Stimulated activated CD8-positive, alpha-beta memory T cell treated with anti-CD3 and anti-CD28 coated beads, Interleukin-12 subunit alpha, Interleukin-12 subunit beta, amount 100 ng/mL, for 24 hours (primary cell): ENCODE results near the gene ELANE.

Experiments
- DNase-seq: peaks from one replicate; pipeline ENCODE4 v3.0.0-alpha.2; 2020; ENCODE audit errors: extremely low read depth

ELANE gene

DNA sequence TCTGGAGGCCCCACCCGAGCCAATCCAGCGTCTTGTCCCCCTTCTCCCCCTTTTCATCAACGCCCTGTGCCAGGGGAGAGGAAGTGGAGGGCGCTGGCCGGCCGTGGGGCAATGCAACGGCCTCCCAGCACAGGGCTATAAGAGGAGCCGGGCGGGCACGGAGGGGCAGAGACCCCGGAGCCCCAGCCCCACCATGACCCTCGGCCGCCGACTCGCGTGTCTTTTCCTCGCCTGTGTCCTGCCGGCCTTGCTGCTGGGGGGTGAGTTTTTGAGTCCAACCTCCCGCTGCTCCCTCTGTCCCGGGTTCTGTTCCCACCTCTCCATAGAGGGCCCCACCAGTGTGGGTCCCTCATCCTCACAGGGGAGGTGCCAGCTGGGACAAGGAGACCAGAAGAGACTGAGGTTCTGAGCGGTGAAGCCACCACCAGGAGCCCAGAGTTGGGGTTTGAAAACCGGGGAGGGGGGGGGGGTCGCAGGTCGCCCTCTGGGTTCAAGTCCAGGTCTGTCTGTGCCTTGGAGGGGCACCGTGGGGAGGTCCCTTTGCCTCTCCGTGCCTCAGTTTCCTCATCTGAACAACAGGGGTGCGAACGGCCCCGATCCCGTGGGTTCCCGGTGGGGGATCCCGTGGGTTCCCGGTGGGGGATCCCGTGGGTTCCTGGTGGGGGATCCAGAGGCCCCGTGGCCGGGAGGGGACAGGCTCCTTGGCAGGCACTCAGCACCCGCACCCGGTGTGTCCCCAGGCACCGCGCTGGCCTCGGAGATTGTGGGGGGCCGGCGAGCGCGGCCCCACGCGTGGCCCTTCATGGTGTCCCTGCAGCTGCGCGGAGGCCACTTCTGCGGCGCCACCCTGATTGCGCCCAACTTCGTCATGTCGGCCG, at the start of gene ELANE:
ELANE (plus strand) TSS at position 168 of the 878 bp plus-strand sequence; CDS start at position 194, 26 bp downstream.
- DNase-seq, result no peak

DNA sequence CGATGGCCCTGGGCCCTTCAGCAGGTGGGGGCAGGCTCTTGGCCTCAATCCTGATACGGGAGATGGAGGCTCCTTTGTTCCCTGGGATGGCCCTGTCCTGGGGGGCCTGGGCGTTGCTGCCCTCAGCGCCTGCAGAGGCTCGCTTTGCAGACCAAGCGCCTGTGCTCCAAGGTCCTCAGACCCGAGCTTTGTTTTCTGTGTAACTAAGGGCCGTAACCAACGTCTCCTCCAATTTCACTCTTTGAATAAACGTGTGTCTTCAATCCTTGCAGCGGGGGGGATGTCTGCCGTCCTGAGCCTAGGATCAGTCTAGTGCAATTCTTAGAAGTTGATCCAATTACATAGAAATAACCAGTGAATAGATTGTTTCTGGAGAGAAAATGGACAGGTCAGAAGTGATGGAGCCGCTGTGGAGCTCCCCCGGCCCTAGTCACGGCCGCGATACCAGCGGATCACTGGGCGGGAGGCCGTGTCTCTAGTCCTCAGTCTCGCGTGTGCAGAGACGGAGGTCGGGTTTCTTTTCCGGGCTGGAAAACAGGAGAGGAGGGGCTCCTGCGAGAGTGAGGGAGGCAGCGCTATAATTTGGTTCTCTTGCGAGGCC, 49.5 kb upstream of the ELANE start:
- no peak for DNase-seq

DNA sequence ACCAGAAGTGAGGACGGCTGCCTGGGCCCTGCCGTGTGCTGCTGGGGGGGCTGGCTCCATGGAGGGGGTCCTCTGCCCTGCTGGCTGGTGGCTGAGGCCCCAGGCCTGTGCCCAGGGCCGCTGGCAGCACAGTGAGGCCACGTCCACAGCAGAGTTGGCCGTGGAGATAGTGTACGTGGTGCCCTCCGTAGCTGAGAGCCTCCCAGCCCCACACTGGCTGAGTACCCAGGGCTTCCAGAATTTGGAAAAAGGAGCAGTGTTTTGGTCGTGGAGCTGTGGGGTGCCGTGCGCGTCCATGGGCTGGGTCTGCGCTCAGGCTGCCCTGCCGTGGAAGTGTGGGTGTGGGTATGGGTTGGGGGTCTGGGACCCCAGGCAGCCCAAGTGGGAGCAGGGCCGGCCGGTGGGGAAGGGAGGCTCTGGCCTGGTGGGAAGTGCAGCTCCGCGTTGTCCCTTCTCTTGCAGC, 49.0 kb upstream of the ELANE start:
- DNase-seq, result no peak

DNA sequence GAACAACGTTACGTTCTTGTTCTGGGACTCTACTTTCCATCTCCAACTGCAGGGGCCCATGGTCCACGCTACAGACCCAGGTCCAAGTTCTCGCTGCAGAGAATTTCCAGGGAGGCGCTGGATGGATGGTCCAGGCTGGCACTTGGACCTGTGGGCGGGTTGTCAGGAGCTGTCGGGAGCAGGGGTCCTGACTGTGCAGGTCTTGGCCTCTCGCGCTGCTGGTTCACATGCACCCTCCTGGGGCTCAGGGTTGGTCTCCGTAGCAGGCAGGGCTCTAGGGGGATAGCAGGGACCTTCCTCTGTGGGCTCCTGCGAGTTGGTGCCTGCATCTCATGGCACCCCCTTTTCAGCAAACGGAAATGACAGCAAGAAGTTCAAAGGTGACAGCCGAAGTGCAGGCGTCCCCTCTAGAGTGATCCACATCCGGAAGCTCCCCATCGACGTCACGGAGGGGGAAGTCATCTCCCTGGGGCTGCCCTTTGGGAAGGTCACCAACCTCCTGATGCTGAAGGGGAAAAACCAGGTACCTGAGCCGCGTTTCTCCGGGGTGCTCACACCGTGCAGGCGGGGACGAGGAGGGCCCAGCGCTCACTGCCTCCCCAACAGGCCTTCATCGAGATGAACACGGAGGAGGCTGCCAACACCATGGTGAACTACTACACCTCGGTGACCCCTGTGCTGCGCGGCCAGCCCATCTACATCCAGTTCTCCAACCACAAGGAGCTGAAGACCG, 48.3 kb upstream of the ELANE start:
- no peak for DNase-seq

DNA sequence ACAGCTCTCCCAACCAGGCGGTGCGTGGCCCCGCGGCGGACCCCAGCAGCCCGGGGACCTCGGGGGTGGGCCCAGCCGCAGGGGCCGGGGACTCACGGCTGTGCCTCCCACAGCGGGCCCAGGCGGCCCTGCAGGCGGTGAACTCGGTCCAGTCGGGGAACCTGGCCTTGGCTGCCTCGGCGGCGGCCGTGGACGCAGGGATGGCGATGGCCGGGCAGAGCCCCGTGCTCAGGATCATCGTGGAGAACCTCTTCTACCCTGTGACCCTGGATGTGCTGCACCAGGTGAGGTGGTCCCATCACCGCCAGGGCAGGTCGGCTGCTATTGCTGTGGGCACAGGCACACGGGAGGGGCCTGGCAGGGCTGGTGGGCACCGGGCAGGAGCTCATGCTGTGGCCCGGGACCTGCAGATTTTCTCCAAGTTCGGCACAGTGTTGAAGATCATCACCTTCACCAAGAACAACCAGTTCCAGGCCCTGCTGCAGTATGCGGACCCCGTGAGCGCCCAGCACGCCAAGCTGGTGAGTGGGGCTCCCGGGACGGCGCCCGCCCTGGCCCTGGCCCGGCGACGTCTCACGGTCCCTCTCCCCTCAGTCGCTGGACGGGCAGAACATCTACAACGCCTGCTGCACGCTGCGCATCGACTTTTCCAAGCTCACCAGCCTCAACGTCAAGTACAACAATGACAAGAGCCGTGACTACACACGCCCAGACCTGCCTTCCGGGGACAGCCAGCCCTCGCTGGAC, 47.5 kb upstream of the ELANE start:
- DNase-seq, result no peak

DNA sequence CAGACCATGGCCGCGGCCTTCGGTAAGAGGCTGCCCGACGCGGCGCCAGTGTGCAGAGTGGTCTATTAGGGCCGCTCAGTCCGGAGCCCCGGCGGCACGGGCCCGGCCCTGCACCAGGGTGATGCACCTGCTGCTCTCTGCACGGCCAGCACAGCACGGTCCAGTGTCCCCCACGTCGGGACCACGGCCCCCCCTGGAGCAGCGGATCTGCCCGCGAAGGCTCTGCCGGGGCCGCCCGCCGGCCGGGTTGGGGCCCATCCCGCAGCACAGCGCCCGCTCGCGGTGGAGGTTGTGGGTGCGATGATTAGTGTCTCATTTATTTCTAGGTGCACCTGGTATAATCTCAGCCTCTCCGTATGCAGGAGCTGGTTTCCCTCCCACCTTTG, 46.9 kb upstream of the ELANE start:
- no peak for DNase-seq

DNA sequence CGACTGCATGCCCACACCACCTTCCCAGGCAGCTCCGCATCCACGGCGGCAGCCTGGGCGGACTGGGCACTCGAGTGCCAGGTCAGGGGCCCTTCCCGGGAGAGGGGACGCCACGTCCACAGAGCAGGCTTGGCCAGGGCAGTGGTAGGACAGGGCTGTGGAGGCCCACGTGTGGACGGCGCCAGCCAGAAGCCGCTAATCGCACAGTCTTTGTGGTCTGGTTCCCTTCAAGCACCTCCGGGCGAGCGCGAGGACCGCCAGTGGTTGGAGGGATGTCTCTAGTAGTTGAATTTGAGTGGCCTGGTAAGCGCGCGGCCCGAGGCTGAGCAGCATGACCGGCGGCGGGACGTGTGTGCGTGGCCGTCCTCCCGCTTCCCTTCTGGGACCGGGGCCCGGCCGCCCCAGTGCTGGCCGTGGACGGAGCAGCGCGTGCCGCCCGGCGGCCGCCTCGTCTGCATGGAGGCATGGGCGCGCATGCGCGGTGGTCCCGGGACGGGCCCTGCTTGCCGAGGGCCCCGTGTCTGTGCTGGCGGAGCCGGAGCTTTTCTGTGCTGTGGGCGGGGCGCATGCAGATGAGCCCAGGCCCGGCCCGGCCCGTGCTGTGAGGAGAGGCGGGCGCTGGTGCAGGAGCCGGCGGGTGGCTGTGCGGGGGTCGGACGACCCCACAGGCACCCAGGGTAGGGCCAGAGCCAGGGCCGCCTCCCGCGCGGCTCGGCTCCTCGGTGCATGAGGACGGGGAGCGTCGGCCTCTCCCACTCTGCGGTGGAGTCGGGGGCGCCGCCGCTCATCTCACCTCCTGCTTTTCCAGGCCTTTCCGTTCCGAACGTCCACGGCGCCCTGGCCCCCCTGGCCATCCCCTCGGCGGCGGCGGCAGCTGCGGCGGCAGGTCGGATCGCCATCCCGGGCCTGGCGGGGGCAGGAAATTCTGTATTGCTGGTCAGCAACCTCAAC, 46.2 kb upstream of the ELANE start:
- no peak for DNase-seq

DNA sequence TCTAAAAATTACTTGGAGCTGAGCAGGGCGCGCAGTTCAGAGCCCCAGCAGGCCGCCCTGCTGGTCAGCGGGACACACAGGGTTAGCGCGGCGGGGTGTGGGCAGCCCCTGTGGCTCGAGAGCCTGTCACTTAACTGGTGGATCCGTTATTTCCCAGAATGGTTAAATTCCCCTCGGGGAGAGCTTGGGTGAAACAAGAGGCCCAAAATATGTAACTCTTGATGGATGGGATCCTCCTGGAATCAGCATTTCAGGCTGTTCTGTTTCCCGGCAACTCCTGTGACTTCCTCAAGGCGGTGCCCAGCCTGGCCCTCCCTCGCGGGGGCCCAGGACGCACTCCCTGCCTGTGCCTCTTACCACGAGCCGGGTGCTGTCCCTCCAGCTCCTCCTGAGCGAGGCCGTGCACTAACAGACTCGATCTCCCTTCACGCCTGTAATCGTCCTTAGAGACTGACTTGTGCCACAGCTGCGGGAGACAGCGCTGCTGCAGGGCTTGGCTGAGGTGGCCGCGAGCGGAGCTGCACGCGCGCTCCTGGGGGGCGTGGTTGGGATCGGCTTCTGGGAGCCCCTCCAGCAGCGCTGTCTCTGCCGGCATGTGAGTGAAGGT, 45.2 kb upstream of the ELANE start:
- DNase-seq, result no peak

DNA sequence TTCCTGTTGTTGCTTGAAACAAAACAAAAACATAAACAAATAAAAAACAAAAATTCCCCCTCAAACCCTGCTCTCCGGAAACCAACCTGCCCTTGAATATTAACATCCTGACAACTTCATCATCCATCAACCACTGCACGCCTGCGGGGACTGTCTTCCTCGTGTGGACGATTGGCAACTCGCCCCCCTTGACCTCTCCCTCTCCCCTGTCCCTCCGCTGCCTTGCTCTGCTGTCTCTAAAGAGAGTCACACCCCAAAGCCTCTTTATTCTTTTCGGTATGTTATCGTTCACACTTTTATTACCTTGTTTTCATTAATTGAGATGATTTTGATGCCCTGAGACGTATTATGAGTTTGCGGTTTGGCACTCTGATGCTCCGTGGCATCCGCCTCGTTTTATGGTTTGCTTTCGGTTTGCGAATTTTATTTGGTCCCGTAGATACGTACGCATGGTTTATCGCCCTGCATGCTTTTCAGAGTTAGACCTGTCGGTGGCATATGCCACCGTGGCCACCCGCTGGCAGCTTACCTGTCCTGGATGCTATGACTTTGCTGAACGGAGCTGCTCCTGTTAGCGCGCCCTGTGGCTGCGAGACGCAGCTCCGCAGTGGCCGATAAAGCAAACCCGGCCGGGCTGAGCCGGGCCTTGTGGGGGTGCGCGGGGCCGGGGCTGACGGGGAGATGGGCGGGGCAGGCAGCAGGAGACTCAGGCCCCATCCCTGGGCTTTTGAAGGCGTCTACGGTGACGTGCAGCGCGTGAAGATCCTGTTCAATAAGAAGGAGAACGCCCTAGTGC, 44.3 kb upstream of the ELANE start:
- no peak for DNase-seq

DNA sequence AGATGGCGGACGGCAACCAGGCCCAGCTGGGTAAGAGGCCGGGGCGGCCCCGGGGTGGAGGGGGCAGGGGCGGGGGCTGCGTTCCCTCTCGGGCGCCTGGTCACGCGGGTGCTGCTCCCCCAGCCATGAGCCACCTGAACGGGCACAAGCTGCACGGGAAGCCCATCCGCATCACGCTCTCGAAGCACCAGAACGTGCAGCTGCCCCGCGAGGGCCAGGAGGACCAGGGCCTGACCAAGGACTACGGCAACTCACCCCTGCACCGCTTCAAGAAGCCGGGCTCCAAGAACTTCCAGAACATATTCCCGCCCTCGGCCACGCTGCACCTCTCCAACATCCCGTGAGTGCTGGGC, 43.7 kb upstream of the ELANE start:
- DNase-seq, result no peak

DNA sequence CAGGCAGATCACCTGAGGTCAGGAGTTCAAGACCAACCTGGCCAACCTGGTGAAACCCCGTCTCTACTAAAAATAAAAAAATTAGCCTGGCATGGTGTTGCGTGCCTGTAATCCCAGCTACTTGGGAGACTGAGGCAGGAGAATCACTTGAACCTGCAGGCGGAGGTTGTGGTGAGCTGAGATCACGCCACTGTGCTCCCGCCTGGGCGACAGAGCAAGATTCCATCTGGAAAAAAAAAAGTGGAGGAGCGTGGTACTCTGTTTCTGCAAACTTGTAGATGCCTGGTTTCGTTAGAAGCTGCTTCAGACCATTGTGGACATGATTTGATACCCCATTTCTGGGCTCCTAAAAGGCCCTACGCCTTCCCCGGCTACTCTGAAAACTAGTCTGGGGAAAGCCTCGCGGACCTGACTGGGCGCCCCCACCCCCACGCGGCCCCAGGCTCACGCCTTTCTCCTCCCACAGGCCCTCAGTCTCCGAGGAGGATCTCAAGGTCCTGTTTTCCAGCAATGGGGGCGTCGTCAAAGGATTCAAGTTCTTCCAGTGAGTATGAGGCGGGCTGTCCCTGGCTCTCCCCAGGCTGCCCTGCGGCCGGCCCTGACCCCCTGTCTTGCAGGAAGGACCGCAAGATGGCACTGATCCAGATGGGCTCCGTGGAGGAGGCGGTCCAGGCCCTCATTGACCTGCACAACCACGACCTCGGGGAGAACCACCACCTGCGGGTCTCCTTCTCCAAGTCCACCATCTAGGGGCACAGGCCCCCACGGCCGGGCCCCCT, 41.8 kb upstream of the ELANE start:
- no peak for DNase-seq

DNA sequence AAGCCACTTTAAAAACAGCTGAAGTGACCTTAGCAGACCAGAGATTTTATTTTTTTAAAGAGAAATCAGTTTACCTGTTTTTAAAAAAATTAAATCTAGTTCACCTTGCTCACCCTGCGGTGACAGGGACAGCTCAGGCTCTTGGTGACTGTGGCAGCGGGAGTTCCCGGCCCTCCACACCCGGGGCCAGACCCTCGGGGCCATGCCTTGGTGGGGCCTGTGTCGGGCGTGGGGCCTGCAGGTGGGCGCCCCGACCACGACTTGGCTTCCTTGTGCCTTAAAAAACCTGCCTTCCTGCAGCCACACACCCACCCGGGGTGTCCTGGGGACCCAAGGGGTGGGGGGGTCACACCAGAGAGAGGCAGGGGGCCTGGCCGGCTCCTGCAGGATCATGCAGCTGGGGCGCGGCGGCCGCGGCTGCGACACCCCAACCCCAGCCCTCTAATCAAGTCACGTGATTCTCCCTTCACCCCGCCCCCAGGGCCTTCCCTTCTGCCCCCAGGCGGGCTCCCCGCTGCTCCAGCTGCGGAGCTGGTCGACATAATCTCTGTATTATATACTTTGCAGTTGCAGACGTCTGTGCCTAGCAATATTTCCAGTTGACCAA, 41.1 kb upstream of the ELANE start:
- DNase-seq, result no peak

DNA sequence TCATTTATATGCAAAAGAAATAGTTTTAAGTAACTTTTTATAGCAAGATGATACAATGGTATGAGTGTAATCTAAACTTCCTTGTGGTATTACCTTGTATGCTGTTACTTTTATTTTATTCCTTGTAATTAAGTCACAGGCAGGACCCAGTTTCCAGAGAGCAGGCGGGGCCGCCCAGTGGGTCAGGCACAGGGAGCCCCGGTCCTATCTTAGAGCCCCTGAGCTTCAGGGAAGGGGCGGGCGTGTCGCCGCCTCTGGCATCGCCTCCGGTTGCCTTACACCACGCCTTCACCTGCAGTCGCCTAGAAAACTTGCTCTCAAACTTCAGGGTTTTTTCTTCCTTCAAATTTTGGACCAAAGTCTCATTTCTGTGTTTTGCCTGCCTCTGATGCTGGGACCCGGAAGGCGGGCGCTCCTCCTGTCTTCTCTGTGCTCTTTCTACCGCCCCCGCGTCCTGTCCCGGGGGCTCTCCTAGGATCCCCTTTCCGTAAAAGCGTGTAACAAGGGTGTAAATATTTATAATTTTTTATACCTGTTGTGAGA, 40.5 kb upstream of the ELANE start:
- DNase-seq, result no peak

DNA sequence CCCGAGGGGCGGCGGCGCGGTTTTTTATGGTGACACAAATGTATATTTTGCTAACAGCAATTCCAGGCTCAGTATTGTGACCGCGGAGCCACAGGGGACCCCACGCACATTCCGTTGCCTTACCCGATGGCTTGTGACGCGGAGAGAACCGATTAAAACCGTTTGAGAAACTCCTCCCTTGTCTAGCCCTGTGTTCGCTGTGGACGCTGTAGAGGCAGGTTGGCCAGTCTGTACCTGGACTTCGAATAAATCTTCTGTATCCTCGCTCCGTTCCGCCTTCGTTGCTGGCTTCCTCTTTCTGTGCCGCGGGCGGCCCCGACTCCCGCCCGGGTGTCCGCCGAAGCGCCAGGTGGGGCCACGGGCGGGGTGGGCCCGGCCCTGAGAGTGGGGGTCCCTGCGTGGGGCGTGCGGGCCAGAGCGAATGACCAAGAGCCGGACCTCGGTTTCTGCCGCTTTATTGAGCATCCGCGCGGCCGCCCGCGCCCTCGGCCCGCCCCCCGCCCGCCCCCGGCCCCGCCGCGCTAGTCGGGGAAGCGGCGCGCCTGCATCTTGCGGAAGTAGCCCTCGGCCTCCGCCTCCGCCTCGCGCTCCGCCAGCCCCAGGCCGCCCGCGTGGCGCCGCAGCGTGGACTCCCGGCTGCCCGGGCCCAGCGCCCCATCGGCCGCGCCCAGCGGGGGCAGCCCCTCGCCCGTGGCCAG, 39.9 kb upstream of the ELANE start:
- no peak for DNase-seq

DNA sequence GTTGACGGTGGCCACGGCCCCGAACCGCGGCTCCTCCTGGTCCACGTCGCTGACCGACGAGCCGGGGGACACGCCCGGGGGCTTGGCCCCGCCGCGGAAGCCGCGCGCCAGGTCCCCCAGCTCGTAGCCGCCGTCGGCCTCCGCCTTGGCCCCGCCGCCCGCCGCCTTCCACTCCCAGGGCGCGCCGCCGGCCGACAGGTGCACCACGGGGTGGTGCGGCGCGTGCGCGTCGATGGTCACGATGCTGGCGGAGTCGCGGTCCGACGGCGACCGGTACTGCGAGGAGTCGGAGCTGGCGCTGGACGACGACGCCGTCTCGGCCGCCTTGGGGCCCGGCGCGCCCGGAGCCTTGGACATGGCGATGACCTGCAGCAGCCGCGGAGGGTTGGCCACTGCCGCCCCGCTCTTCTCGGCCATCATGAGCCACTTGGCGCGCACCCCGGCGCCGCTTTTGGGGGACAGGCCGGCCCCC, 39.3 kb upstream of the ELANE start:
- no peak for DNase-seq

DNA sequence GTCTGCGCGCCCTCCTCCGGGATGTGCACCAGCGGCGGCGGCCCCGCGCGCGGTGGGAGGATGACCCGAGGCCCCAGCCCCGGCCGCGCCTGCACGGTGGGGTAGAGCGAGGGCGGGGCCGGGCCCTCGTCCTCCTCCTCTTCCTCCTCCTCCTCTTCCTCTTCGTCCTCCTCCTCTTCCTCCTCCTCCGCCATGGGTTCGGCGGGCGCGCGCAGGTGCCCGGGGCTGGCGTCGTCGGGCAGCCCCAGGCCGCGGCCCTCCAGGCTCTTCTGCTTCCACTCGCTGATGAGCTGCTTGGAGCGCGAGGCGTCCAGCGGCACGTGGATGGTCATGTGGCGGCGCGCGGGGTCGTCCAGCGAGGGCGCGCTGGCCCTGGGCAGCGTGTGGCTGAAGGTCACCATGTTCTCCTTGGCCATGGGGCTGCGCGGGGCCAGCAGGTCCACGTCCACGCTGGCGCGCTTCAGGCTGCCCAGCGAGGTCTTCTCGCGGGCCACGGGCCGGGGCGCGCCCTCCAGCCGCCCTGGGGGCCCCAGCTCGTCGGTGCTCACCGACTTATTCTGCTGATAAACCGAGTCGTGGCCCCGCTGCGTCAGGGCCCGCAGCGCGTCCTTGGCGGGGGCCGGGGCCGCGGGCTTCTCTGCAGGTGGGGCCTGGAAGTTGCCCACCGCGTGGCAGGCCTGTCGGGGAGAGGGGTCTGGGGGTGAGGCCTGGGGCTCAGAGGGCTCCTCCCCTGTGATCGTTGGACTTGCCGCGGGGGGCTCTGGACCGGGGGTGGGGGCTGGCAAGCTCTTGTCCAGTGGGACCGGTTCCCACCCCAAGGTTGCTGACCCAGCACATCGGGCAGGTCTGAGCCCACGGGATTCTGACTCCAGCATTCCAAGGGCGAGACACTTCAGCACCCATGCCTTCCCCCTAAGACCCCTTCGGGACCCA, 38.6 kb upstream of the ELANE start:
- no peak for DNase-seq
